Gastroesophageal sphincter (tissue), 3 donors: Measurements from ENCODE around the gene CDC7.

Source experiments
- EP300 ChIP-seq: sonication (generic); formaldehyde crosslinking; IDR thresholded peaks from one replicate; pipeline ENCODE4 v1.6.1; 2017; ENCODE audit warnings: antibody characterized with exemption, mild to moderate bottlenecking
- POLR2A ChIP-seq, 2 donors: fragments of 450-650 bp; IDR thresholded peaks; one replicate each; pipeline ENCODE4 v1.6.1; 2017; ENCODE audit warnings: antibody characterized with exemption in 2 of 2, mild to moderate bottlenecking in 2 of 2, moderate library complexity in 1 of 2
- TF ChIP-seq, protein P1 (sequence below), 4 experiments: fragments of 200-600 bp in 2 of 4; fragments of 450-650 bp in 2 of 4; sonication (generic) in 1 of 4; IDR thresholded peaks; one replicate each; pipeline ENCODE4 v1.5.1; 2017 to 2019; ENCODE audit warnings: antibody characterized with exemption in 4 of 4, mild to moderate bottlenecking in 2 of 4, moderate library complexity in 2 of 4

GRCh38 chr1:91510754-91511153 is 10.1 kb downstream of the CDC7 start:
- no peak for TF ChIP-seq EP300
- TF ChIP-seq, protein P1, sequence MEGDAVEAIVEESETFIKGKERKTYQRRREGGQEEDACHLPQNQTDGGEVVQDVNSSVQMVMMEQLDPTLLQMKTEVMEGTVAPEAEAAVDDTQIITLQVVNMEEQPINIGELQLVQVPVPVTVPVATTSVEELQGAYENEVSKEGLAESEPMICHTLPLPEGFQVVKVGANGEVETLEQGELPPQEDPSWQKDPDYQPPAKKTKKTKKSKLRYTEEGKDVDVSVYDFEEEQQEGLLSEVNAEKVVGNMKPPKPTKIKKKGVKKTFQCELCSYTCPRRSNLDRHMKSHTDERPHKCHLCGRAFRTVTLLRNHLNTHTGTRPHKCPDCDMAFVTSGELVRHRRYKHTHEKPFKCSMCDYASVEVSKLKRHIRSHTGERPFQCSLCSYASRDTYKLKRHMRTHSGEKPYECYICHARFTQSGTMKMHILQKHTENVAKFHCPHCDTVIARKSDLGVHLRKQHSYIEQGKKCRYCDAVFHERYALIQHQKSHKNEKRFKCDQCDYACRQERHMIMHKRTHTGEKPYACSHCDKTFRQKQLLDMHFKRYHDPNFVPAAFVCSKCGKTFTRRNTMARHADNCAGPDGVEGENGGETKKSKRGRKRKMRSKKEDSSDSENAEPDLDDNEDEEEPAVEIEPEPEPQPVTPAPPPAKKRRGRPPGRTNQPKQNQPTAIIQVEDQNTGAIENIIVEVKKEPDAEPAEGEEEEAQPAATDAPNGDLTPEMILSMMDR (IDR thresholded peaks at IDR 0.05) = no peak
- no peak for TF ChIP-seq POLR2A (IDR thresholded peaks at IDR 0.05)
